Measurements from ENCODE around the gene IRAK1BP1. TPM values are rescaled to one million over a fixed set of nuclear protein-coding genes. Genes with fewer than 3 reads are reported as not detected.

The IRAK1BP1 gene, protein sequence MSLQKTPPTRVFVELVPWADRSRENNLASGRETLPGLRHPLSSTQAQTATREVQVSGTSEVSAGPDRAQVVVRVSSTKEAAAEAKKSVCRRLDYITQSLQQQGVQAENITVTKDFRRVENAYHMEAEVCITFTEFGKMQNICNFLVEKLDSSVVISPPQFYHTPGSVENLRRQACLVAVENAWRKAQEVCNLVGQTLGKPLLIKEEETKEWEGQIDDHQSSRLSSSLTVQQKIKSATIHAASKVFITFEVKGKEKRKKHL
- total RNA-seq = 1 to 10 TPM; 1.6 to 2.2 TPM

- no peak within 1 kb of the TSS for H3K27ac ChIP-seq
- H3K27me3 ChIP-seq (replicated peaks; ENCODE audit: insufficient read depth) = no peaks in the 10 kb centered on the region
- H3K9me3 ChIP-seq = no peaks in the 10 kb centered on the region
- H3K4me3 ChIP-seq = peak within 1 kb of the TSS; percentile 94
- TF ChIP-seq, protein P1, sequence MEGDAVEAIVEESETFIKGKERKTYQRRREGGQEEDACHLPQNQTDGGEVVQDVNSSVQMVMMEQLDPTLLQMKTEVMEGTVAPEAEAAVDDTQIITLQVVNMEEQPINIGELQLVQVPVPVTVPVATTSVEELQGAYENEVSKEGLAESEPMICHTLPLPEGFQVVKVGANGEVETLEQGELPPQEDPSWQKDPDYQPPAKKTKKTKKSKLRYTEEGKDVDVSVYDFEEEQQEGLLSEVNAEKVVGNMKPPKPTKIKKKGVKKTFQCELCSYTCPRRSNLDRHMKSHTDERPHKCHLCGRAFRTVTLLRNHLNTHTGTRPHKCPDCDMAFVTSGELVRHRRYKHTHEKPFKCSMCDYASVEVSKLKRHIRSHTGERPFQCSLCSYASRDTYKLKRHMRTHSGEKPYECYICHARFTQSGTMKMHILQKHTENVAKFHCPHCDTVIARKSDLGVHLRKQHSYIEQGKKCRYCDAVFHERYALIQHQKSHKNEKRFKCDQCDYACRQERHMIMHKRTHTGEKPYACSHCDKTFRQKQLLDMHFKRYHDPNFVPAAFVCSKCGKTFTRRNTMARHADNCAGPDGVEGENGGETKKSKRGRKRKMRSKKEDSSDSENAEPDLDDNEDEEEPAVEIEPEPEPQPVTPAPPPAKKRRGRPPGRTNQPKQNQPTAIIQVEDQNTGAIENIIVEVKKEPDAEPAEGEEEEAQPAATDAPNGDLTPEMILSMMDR (IDR thresholded peaks at IDR 0.05) = no peak
- no peaks in the 10 kb centered on the region for H3K4me1 ChIP-seq (ENCODE audit: control insufficient read depth in 1 of 2, low read depth in 2 of 2)
- DNase-seq (ENCODE audit: low spot score) = peak; percentile 7
- ATAC-seq (ENCODE audit: insufficient number of reproducible peaks, low FRiP score, low read depth) = peak; percentile 73
- H3K36me3 ChIP-seq = no peaks in the 10 kb centered on the region
Observed at GRCh38 chr6:78867370-78868040, at the start of gene IRAK1BP1. Gene IRAK1BP1, plus strand, starts transcription at chr6:78867551. Its CDS starts 26 bp downstream, at chr6:78867577.

DNA sequence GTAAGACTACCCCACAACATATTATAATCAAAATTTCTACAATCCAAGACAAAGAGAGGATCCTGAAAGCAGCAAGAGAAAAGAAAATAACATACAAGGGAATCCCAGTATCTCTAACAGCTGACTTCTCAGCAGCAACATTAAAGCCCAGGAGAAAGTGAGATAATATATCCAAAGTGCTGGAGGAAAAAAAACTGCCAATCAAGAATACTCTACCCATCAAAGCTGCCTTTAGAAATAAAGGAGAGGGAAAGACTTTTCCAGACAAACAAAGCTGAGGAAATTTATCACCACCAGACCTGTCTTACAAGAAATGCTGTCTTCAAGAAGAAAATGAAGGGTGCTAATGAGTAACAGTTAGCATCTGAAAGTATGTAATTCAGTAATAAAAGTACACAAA is 43.3 kb upstream of the IRAK1BP1 start:
- Histone ChIP-seq H3K27me3 (replicated peaks; ENCODE audit: insufficient read depth) (no peaks in the 10 kb centered on the region), H3K9me3 (peaks cover 2% of the 10 kb centered on the region), H3K27ac (no peak overlapping the region), H3K4me1 (ENCODE audit: control insufficient read depth in 1 of 2, low read depth in 2 of 2) (no peaks in the 10 kb centered on the region), H3K36me3 (no peaks in the 10 kb centered on the region), H3K4me3 (no peak overlapping the region)
- DNase-seq (ENCODE audit: low spot score) (no peak), ATAC-seq (ENCODE audit: insufficient number of reproducible peaks, low FRiP score, low read depth) (no peak)
- TF ChIP-seq, protein P1 (IDR thresholded peaks at IDR 0.05) = no peak

DNA sequence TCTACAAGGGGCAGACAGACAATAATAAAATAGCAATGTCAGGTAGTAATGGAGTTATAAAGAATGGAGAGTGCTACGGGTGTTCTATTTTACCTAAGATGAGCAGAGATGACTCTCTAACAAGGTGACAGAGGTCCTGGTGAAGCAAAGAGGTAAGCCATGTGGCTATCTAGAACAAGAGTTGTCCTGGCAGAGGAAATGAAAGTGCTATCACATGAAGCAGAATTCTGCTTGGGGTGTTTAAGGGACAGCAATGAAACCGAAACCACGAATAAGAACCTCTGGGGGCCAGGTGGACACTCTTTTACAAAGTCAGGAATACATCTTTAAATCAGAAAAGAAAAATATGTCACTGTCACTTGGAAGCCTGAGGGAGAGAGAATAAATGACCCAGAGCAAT is 37.9 kb upstream of the IRAK1BP1 start:
- no peaks in the 10 kb centered on the region for H3K27me3 ChIP-seq (replicated peaks; ENCODE audit: insufficient read depth)
- no peaks in the 10 kb centered on the region for H3K9me3 ChIP-seq
- H3K4me3 ChIP-seq = no peak overlapping the region
- TF ChIP-seq, protein P1 (IDR thresholded peaks at IDR 0.05) = no peak
- ATAC-seq (ENCODE audit: insufficient number of reproducible peaks, low FRiP score, low read depth) (no peak), DNase-seq (ENCODE audit: low spot score) (no peak)
- no peak overlapping the region for H3K27ac ChIP-seq
- H3K4me1 ChIP-seq (ENCODE audit: control insufficient read depth in 1 of 2, low read depth in 2 of 2) = peaks cover 0 to 13% of the 10 kb centered on the region in 2 donors
- no peaks in the 10 kb centered on the region for H3K36me3 ChIP-seq

DNA sequence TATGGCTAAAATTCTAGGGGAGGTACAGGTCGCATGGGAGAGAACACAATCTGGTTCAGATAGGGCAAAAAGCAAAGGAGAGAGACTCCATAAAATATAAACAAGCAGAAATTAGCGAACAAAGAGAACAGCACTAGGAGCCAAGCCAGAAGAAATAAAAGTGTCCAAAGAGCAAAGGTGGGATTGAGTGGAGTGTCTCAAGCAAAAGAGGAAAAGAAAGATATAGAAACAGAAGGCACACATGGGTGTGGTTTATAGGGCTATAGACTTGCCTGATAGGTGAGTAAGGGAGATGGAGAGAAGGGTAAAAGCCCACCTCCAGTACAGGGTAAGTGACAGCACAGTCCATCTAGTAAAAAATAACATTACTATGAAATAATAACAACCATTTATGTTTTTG is 36.5 kb upstream of the IRAK1BP1 start:
- Histone ChIP-seq H3K4me1 (ENCODE audit: control insufficient read depth in 1 of 2, low read depth in 2 of 2) (peaks cover 0 to 13% of the 10 kb centered on the region in 2 donors), H3K27ac (no peak overlapping the region), H3K9me3 (no peaks in the 10 kb centered on the region), H3K36me3 (no peaks in the 10 kb centered on the region), H3K27me3 (replicated peaks; ENCODE audit: insufficient read depth) (no peaks in the 10 kb centered on the region), H3K4me3 (no peak overlapping the region)
- ATAC-seq (ENCODE audit: insufficient number of reproducible peaks, low FRiP score, low read depth) (no peak), DNase-seq (ENCODE audit: low spot score) (no peak)
- TF ChIP-seq, protein P1 (IDR thresholded peaks at IDR 0.05) = no peak

DNA sequence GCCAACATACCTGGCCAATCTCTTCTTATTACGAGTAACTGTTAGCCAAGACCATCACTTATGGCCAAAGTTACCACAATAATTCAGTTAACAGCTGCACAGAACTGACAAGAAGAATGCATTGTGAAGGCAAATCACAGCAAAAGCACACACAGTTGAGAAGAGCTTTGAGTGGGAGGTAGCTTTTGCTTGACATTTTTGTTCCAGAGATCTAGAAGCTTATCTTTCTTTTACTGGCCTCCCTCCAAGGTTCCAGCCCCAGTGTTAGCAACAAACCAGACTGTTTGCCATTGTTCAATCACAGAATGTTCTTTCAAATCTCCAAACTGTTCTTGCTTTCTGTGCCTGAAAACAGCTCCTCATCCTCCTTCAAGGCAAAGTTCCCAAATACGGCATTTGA is 35.9 kb upstream of the IRAK1BP1 start:
- no peaks in the 10 kb centered on the region for H3K27me3 ChIP-seq (replicated peaks; ENCODE audit: insufficient read depth)
- ATAC-seq (ENCODE audit: insufficient number of reproducible peaks, low FRiP score, low read depth) = no peak
- no peak for DNase-seq (ENCODE audit: low spot score)
- peak overlapping the region; percentile 0 to 47 for H3K27ac ChIP-seq
- H3K36me3 ChIP-seq = no peaks in the 10 kb centered on the region
- no peak overlapping the region for H3K4me3 ChIP-seq
- H3K9me3 ChIP-seq = no peaks in the 10 kb centered on the region
- peaks cover 0 to 13% of the 10 kb centered on the region in 2 donors for H3K4me1 ChIP-seq (ENCODE audit: control insufficient read depth in 1 of 2, low read depth in 2 of 2)
- TF ChIP-seq, protein P1 (IDR thresholded peaks at IDR 0.05) = no peak
